Peyer's patch (tissue), 4 donors: ENCODE data around the gene STT3B. TPM values are rescaled to one million over a fixed set of nuclear protein-coding genes. Genes with fewer than 3 reads are reported as not detected.

Experiments used
- DNase-seq, 3 donors: peaks; one replicate each; pipeline ENCODE4 v3.0.0-alpha.2; 2017 to 2019
- H3K27ac ChIP-seq, 4 donors: fragments of 200-600 bp; sonication (generic); one replicate each; pipeline ENCODE4 v1.5.1; 2016 to 2019
- H3K27me3 ChIP-seq, 2 donors: fragments of 200-600 bp; sonication (generic); one replicate each; pipeline ENCODE4 v1.5.1; 2019
- H3K36me3 ChIP-seq, 3 donors: fragments of 200-600 bp; sonication (generic); one replicate each; pipeline ENCODE4 v1.5.1; 2016 to 2019
- H3K4me1 ChIP-seq, 4 donors: fragments of 200-600 bp; sonication (generic); one replicate each; pipeline ENCODE4 v1.5.1; 2016 to 2019
- H3K4me3 ChIP-seq, 4 donors: fragments of 200-600 bp; sonication (generic); 1 replicate in 3 of 4; 2 replicates in 1 of 4; pipeline ENCODE4 v1.5.1; 2016 to 2019; ENCODE audit warnings: mild to moderate bottlenecking in 1 of 4
- H3K9me3 ChIP-seq, 4 donors: fragments of 200-600 bp; sonication (generic); one replicate each; pipeline ENCODE4 v1.5.1; 2016 to 2019; ENCODE audit warnings: mild to moderate bottlenecking in 1 of 4
- POLR2A ChIP-seq, 2 donors: fragments of 450-650 bp; IDR thresholded peaks; one replicate each; pipeline ENCODE4 v1.5.1; 2017; ENCODE audit warnings: antibody characterized with exemption in 2 of 2, mild to moderate bottlenecking in 2 of 2, moderate library complexity in 2 of 2
- total RNA-seq, 4 donors: library from RNA; depleted of rRNA; stranded (reverse); fragments of >200 nt; gene quantifications; one replicate each; pipeline ENCODE4 v1.1.0, GENCODE V29; 2016
- TF ChIP-seq, protein P1 (sequence below), 6 experiments: fragments of 450-650 bp in 4 of 6; fragments of 200-600 bp in 2 of 6; sonication (generic) in 1 of 6; IDR thresholded peaks; one replicate each; pipeline ENCODE4 v1.5.1; 2017 to 2019; ENCODE audit warnings: antibody characterized with exemption in 6 of 6, mild to moderate bottlenecking in 3 of 6, moderate library complexity in 1 of 6

STT3B gene
- total RNA-seq, 4 donors from 2014 or later, result 83.9 to 179 (median 144) TPM

DNA sequence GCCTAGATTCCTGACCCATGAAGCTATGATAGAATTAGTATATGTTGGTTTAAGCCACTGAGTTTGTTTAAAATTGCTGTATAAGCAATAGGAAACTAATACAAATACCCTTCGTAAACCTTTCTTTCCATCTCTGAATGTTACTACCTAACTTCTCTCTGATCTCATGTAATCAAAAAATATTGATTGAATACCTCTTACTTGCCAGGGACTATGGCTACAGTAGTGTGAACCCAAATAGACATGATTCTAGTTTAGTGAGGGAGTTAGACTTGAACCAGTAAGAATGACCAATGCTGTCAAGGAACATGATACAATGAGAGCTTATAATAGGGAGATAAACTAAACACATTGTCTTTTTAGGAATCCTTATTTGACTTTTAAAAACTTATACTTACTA, 19.4 kb downstream of the STT3B start:
- Histone ChIP-seq H3K9me3 (no peaks in the 10 kb centered on the region), H3K27me3 (no peaks in the 10 kb centered on the region), H3K27ac (no peak overlapping the region), H3K36me3 (no peaks in the 10 kb centered on the region), H3K4me1 (peaks cover 0 to 14% (median 0%) of the 10 kb centered on the region in 4 donors), H3K4me3 (no peak overlapping the region)
- DNase-seq, result no peak
- TF ChIP-seq, protein P1, sequence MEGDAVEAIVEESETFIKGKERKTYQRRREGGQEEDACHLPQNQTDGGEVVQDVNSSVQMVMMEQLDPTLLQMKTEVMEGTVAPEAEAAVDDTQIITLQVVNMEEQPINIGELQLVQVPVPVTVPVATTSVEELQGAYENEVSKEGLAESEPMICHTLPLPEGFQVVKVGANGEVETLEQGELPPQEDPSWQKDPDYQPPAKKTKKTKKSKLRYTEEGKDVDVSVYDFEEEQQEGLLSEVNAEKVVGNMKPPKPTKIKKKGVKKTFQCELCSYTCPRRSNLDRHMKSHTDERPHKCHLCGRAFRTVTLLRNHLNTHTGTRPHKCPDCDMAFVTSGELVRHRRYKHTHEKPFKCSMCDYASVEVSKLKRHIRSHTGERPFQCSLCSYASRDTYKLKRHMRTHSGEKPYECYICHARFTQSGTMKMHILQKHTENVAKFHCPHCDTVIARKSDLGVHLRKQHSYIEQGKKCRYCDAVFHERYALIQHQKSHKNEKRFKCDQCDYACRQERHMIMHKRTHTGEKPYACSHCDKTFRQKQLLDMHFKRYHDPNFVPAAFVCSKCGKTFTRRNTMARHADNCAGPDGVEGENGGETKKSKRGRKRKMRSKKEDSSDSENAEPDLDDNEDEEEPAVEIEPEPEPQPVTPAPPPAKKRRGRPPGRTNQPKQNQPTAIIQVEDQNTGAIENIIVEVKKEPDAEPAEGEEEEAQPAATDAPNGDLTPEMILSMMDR (IDR thresholded peaks at IDR 0.05), result no peak
- no peak for TF ChIP-seq POLR2A (IDR thresholded peaks at IDR 0.05)

DNA sequence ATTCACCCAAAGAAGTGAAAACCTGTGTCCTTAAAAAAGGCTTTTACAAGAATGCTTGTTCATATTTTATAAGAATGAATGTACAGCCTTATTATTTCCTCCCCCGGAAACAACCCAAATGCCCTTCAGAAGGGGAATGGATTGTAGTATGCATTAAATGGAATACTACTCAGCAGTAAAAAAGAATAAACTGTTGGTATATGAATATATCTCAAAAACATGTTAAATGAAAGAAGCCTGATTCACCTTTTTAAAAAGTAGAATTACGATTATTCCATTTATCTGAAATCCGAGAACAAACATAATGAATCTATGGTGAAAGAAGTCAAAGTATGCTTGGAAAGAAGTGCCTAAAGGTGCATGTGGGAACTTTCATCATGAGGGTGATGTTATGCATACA, 20.5 kb downstream of the STT3B start:
- Histone ChIP-seq H3K9me3 (no peaks in the 10 kb centered on the region), H3K4me1 (peaks cover 0 to 6% (median 0%) of the 10 kb centered on the region in 4 donors), H3K4me3 (no peak overlapping the region), H3K36me3 (no peaks in the 10 kb centered on the region), H3K27me3 (no peaks in the 10 kb centered on the region), H3K27ac (no peak overlapping the region)
- DNase-seq, result no peak
- TF ChIP-seq, protein P1 (IDR thresholded peaks at IDR 0.05), result no peak
- TF ChIP-seq POLR2A (IDR thresholded peaks at IDR 0.05), result no peak

DNA sequence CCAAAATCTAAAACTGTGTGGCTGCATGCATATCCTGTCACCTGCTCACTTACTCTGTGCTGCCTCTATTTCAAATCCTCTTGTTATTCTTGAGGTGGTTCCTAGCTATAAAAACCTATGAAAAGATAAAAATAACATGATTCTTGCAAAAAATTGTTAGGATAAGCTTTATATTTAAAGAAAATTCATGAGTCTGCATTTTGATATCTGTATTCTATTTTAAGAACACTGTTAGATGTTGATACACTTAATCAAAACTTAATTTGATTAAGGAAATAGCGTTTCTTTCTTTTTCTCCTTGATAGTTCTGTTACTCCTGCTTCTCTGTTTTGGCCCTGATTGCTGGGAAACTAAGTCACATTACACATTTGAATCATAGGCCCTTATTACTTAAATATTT, 22.5 kb downstream of the STT3B start:
- Histone ChIP-seq H3K36me3 (no peaks in the 10 kb centered on the region), H3K4me1 (peaks cover 0 to 5% (median 0%) of the 10 kb centered on the region in 4 donors), H3K27ac (no peak overlapping the region), H3K9me3 (no peaks in the 10 kb centered on the region), H3K4me3 (no peak overlapping the region), H3K27me3 (no peaks in the 10 kb centered on the region)
- DNase-seq, result no peak
- TF ChIP-seq POLR2A (IDR thresholded peaks at IDR 0.05), result no peak
- TF ChIP-seq, protein P1 (IDR thresholded peaks at IDR 0.05), result no peak

DNA sequence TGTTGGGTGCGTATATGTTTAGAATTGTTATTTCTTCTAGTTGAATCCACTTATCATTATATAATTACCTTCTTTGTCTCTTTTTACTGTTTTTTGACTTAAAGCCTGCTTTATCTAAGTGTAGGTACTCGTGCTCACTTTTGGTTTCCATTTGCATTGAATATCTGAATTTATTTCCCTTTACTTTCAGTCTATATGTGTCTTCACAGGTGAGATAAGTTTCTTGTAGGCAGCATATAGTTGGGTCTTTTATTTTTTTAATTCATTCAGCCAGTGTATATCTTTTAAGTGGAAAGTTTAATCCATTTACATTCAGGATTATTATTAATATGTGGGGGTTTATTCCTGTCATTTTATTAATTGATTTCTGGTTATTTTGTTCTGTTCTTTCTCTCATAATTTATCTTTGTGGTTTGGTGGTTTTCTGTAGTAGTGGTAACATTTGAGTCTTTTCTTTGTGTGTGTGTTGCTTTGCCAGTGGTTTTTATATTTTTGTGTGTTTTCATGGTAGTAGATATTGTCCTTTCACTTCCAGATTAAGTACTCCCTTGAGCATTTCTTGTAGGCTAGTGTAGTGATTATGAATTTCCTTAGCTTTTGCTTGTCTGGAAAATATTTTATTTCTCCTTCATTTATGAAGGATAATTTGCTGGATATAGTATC, 27.3 kb downstream of the STT3B start:
- DNase-seq, result no peak
- no peaks in the 10 kb centered on the region for H3K4me1 ChIP-seq
- H3K27me3 ChIP-seq, result no peaks in the 10 kb centered on the region
- TF ChIP-seq, protein P1 (IDR thresholded peaks at IDR 0.05), result no peak
- TF ChIP-seq POLR2A (IDR thresholded peaks at IDR 0.05), result no peak
- H3K36me3 ChIP-seq, result no peaks in the 10 kb centered on the region
- H3K9me3 ChIP-seq, result no peaks in the 10 kb centered on the region
- no peak overlapping the region for H3K27ac ChIP-seq
- H3K4me3 ChIP-seq, result no peak overlapping the region

DNA sequence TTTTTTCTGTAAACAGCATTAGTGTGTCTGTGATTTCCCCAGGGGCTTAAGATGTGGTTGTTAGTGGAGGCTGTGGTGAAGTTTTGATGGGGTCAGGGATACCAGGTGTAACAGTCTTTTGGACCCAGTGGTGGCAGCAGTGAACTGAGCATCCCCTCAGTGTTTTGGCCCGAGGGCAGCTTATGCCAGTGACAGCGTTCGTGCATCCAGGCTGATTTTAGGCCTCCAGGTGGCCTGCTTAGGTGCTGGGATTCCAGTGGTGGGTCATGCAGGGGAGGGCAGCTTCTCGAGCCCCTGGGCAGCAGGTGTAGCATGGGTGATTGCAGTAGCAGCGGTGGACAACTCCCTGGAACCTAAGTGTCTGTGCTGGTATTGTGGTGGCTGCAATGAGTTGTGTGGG, 29.2 kb downstream of the STT3B start:
- no peak for DNase-seq
- no peaks in the 10 kb centered on the region for H3K4me1 ChIP-seq
- no peaks in the 10 kb centered on the region for H3K27me3 ChIP-seq
- TF ChIP-seq, protein P1 (IDR thresholded peaks at IDR 0.05), result no peak
- TF ChIP-seq POLR2A (IDR thresholded peaks at IDR 0.05), result no peak
- H3K4me3 ChIP-seq, result no peak overlapping the region
- H3K36me3 ChIP-seq, result no peaks in the 10 kb centered on the region
- no peaks in the 10 kb centered on the region for H3K9me3 ChIP-seq
- H3K27ac ChIP-seq, result no peak overlapping the region
